HFFc6 (cell line): Measurements from ENCODE around the gene GASK1A. TPM values are rescaled to one million over a fixed set of nuclear protein-coding genes. Genes with fewer than 3 reads are reported as not detected.

Experiments
- DNase-seq: peaks from one replicate; pipeline ENCODE4 v3.0.0-alpha.2; 2018
- H3K27ac Mint-ChIP-seq: 2 replicates; pipeline ENCODE4 v1.8.0; 2020; ENCODE audit warnings: mild to moderate bottlenecking, mixed read lengths
- H3K27me3 Mint-ChIP-seq: 2 replicates; pipeline ENCODE4 v1.8.0; 2021; ENCODE audit warnings: mild to moderate bottlenecking, moderate library complexity, mixed read lengths; ENCODE audit not compliant: insufficient read depth
- H3K36me3 Mint-ChIP-seq: 2 replicates; pipeline ENCODE4 v1.8.0; 2021; ENCODE audit warnings: low read depth, mixed read lengths
- H3K4me1 Mint-ChIP-seq: 2 replicates; pipeline ENCODE4 v1.8.0; 2020; ENCODE audit warnings: low read depth, mixed read lengths
- H3K4me3 Mint-ChIP-seq: 2 replicates; pipeline ENCODE4 v1.8.0; 2020; ENCODE audit warnings: mild to moderate bottlenecking, moderate library complexity, mixed read lengths
- H3K9me3 Mint-ChIP-seq: 2 replicates; pipeline ENCODE4 v1.8.0; 2020; ENCODE audit warnings: mild to moderate bottlenecking, mixed read lengths
- CTCF ChIP-seq: fragments of 200-600 bp; sonication (generic); IDR thresholded peaks from 2 replicates; pipeline ENCODE4 v1.5.0; 2021; ENCODE audit warnings: antibody characterized with exemption, mild to moderate bottlenecking
- long read RNA-seq: library from polyadenylated mRNA; unstranded; transcript quantifications from one replicate; pipeline ENCODE4 v2.0.0, GENCODE V29; 2019
- total RNA-seq, 6 experiments: library from RNA; stranded (reverse); fragmentation: NEBNext Ultra II Directional; extraction: Animal tissue kit (Norgen Biotek cat#: 25700); gene quantifications; 2 replicates in 1 of 6; 3 replicates in 5 of 6; pipeline ENCODE4 v1.2.3, GENCODE V29; 2021

GASK1A gene
- not detected for total RNA-seq
- long read RNA-seq = 0 reads

GRCh38 chr3:42979044-42979972, at the start of gene GASK1A:
TSS of gene GASK1A (plus strand) at chr3:42979311. CDS start at chr3:42979643, 332 bp downstream.
- peaks cover 36% of the 10 kb centered on the region for H3K9me3 Mint-ChIP-seq
- no peak for TF ChIP-seq CTCF
- H3K4me3 Mint-ChIP-seq = peak within 1 kb of the TSS; percentile 20; the same call in 1 of the 2 replicates
- H3K4me1 Mint-ChIP-seq = no peaks in the 10 kb centered on the region
- H3K27me3 Mint-ChIP-seq = peaks cover 37% of the 10 kb centered on the region
- H3K27ac Mint-ChIP-seq = no peak within 1 kb of the TSS
- no peak for DNase-seq
- H3K36me3 Mint-ChIP-seq = peaks cover 11% of the 10 kb centered on the region

GRCh38 chr3:42934111-42934510, 45.0 kb upstream of the GASK1A start:
- Mint-ChIP-seq H3K27me3 (peaks cover 9% of the 10 kb centered on the region), H3K27ac (no peak overlapping the region), H3K4me1 (no peaks in the 10 kb centered on the region), H3K36me3 (no peaks in the 10 kb centered on the region; the same call in 1 of the 2 replicates), H3K4me3 (no peak overlapping the region), H3K9me3 (no peaks in the 10 kb centered on the region)
- no peak for DNase-seq
- no peak for TF ChIP-seq CTCF

GRCh38 chr3:42934910-42935309, 44.2 kb upstream of the GASK1A start:
- no peak for TF ChIP-seq CTCF
- no peak for DNase-seq
- Mint-ChIP-seq H3K27ac (no peak overlapping the region), H3K36me3 (no peaks in the 10 kb centered on the region; the same call in 1 of the 2 replicates), H3K4me1 (no peaks in the 10 kb centered on the region), H3K4me3 (no peak overlapping the region), H3K27me3 (peaks cover 7% of the 10 kb centered on the region), H3K9me3 (no peaks in the 10 kb centered on the region)

GRCh38 chr3:42935472-42935871, 43.6 kb upstream of the GASK1A start:
- Mint-ChIP-seq H3K4me1 (no peaks in the 10 kb centered on the region), H3K4me3 (no peak overlapping the region; the same call in 1 of the 2 replicates)
- DNase-seq = no peak

More at GRCh38 chr3:42935472-42935871, 43.6 kb upstream of the GASK1A start:
- peaks cover 7% of the 10 kb centered on the region for H3K27me3 Mint-ChIP-seq
- TF ChIP-seq CTCF = no peak
- H3K27ac Mint-ChIP-seq = no peak overlapping the region
- H3K9me3 Mint-ChIP-seq = no peaks in the 10 kb centered on the region
- no peaks in the 10 kb centered on the region; the same call in 1 of the 2 replicates for H3K36me3 Mint-ChIP-seq
